GM19324 (cell line): Measurements from ENCODE around the gene PPP1CA.

Experiments
- ATAC-seq: cut with Tn5 transposase; IDR thresholded peaks from one replicate; pipeline ENCODE4 v1.9.1; 2021; ENCODE audit warnings: mild to moderate bottlenecking, moderate library complexity; ENCODE audit not compliant: unreplicated experiment, low FRiP score

PPP1CA gene

DNA sequence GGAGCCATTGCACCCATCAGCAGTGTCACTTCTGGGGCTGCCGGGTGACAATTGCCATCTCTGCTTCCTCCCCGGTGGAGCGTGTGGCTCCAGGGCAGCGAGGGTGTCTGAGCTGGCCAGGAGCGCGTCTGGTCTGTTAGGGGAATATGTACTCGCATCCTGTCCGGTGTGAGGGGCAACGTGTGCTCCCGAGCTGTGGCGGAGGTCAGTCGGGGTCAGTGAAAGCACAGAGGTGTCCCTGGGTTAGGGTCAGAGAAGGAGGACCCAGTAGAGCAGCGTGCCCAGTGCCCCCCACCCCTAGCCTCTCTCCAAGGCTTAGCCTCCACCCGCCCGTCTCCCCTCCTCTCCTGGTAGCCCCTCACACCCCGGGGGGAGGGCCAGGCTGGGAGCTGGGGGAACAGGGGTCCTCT, 29.7 kb downstream of the PPP1CA start:
- ATAC-seq: no peak

DNA sequence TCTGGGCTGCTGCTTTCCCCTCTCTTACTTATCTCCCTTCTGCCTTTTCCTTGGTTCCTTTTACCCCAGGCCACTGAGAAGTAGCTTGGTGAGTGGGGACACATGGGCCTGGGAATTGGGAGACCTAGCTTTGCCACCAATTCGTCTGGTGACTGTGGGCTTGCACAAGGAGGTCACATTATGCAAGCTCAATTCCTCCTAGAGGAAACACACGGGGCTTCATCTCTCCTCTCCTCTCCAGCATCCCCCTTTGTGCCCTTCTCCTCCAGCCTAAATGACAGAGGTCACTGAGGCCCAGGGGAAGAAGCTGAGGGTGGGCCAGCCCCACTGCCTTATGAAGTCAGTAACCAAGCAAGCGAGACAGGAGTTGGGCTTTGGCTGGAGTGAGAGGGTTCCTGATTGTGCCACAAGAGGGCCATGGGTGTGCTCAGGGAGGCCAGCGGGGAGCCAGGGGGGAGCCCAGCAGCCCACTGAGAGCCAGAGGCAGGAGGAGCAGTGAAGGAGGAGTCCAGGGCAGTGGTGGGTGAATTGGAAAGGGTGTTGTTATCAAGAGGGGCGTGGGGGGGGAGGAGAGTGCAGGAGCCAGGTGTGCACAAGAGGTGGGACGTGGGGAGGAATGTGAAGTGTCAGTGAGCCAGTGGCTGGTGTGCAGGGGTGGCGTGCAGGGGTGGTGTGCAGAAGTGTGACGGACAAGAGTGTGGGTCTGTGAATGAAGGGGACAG, 30.3 kb downstream of the PPP1CA start:
- ATAC-seq: no peak

DNA sequence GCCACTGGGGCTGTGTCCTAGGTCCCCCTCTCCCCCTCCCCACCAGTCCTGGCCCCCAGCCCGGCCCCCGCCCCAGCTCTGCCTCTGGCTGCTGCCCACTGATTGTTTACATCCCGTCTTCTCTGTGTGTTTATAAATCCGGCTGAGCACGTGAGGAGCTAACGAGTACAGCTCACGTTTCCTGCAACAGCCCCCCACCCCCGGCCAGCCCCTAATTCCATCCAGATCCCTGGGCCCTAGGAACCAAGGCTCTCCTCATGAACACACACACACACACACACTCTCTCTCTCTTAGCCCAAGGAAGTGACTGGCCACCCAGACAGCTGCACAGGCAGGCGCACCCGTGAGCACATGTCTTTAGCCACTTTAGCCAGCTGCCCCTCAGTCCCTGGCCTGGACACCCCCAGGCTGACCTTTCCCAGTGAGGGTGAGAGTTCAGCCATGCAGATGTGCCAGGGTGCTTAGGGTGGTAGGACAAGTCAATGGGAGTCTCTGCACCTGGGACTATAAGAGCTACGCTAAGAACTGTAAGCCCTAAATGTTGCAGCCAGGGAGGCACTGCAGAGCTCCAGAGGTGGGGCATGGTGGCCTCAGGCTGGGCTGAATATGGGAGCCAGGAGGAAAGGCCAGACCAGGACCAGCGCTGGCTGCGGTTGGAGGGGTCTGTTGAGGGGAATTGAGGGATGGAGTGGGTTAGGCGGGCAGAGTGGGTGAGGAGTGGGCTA, 31.1 kb downstream of the PPP1CA start:
- ATAC-seq: no peak

GRCh38 chr11:67369801-67370284, 31.8 kb downstream of the PPP1CA start:
- no peak for ATAC-seq

DNA sequence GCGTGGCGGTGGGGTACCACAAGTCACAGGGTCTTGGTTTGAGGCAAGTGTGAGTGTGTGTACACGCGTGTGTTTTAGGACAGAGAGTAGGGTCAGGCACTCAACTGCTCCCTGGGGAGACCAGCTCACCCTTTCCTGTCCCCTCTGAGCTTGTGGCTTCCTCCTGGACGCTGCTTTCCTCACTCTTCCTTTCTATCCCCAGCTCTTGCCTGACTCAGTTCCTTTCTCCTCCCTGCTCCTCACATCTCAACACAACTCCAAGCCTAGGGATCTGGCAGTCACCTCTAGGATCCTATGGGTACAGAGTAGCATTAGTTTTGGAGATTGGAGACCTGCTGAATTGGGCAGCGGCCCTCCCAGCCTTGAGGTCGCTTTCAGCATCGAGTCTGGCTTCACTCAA, 32.4 kb downstream of the PPP1CA start:
- no peak for ATAC-seq

DNA sequence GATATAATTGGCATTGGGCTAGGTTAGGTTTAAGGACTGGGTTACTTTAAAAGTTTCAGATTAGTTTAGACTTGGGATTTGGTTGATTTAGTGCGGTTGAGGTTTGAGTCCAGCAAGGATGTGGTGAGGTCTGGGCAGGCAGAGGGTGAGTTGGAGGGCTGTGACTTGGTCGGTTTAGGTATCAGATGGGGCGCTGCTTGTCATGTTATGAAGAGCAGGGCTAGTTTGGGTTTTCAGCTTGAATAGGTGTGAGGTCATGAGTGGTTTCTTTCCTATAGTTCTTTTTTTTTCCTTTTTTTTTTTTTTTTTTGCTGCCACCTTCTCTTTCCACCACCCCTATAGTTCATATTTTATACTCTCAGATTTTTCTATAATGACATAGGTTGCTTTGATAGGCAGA, 33.0 kb downstream of the PPP1CA start:
- no peak for ATAC-seq

DNA sequence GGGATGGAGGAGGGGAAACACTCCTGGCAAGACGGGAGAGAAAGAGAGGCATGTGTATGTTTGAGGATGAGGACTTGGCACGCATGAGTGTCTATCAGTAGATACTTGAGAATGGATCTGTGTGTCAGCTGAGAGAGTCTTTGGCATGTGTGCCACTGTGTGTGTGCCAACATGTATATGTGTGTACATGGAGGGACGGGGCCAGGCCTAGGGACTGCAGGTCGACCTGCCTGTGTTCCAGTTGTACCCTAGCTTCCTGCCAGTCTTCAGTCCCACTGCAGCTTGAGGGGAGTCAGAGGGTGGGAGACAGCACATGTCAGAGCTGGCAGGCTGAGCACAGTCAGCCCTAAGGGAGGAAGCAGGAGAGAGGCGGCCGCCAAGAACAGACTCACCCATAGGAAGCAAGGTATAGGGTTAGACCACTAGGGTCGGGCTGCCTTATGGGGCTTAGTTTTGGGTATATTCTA, 33.9 kb downstream of the PPP1CA start:
- ATAC-seq: no peak

GRCh38 chr11:67366961-67367760, 34.5 kb downstream of the PPP1CA start:
- no peak for ATAC-seq

- no peak for ATAC-seq
Measured at GRCh38 chr11:67366546-67366945, 35.1 kb downstream of the PPP1CA start.

DNA sequence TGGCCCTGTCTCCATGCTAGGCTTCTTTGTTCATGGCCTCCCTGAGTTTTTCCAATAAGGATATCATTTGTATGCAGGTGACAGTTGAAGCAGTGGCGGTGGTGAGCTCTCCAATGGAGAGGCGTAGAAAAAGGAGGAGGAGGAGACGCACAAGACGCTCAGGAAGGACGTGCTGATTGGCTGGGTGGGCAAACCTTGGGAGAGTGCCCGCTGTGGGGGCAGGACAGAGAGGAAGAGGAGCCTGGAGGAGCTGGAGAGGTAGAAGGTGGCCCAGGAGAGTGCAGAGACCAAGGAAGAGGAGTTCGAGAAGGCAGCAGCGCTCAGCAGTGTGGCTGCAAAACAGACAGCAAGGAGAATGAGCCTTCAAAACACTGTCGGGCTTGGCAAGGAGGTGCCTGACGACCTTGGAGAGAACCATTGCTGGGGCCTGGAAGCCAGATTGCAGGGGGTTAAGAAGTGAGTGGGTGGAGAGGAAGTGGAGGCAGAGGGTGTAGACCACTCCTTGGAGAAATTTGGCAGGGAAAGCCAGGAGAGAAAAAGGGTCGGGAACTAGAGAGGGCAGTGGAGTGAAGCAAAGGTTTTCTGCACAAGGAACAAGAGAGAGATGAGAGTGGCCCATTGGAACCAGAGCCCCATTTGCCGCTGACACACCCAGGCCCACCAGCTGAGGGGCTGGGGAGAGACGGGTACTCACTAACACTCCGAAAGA, 35.8 kb downstream of the PPP1CA start:
- ATAC-seq: no peak

DNA sequence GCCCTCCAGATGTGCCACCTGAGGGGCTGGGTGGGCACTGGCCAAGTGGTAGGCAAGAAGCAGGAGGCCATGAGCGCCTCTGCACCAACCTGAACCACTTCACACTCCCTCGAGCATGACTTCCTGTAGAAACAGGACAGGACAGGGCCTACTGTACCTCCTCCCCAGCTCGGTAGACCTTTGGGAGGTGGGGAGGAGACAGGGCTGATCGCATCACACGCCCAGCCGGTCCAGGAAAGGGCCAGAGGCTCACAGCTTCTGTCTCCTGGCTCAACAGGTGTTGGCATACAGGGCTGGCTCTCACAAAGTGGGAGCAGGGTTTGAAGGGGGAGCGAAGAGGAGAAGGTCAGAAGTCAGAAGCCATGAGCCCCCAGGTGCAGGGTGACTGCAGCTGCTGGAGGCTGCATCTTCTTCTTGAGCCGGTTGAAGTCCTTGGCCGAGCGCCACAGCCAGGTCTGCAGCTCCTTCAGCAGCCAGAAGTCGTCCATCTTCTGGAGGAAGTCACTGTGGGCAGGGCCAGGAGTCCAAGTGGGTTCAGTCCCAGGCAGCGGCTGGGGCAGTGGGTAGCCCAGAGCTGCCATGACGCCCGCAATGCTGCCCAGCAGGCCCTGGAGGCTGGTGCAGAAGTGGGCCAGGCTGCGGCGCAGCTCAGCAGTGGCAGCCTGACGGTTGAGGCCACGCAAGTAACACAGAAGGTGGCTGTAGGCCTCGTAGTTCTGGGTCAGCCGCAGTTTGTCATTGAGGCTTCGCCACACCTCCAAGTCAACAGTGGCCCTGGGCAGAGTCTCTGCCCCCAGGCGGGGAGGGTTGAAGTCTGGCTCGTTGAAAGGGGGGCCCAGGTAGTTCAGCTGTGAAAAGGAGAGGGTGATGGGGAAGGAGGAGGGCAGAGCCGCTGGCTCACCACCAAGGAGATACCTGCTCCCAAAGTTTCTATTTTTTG, 36.6 kb downstream of the PPP1CA start:
- no peak for ATAC-seq

- ATAC-seq: no peak
Measured at GRCh38 chr11:67364169-67364568, 37.5 kb downstream of the PPP1CA start.

- ATAC-seq: no peak
Measured at GRCh38 chr11:67357831-67358670, 43.6 kb downstream of the PPP1CA start.

- ATAC-seq: no peak
Measured at GRCh38 chr11:67356864-67357561, 44.6 kb downstream of the PPP1CA start.

DNA sequence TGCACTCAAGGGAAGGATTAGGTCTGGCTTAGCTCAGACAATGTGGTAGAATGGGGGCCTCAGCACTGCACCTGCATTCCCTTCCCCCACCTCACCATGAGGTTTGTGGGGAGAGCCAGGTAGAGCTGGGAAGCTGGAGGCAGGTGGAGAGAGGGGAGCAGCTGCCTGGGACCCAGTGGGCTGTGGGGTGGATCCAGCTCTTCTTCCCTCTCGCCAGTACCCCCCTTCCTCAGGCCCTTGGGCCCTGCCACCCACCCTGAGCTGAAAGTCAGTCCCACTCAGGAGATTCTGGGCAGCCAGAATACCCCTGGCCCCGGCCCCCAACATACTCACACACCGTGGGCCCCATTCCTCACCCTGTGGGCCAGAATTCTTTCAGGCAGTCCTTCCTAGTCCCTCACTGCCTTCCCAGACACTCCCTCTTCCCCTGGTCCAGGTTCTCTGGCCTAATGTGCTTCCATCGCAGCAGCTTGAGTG, 45.2 kb downstream of the PPP1CA start:
- ATAC-seq: no peak

- no peak for ATAC-seq
Measured at GRCh38 chr11:67355794-67356386, 45.8 kb downstream of the PPP1CA start.

- no peak for ATAC-seq
Measured at GRCh38 chr11:67355023-67355793, 46.5 kb downstream of the PPP1CA start.
